ENCODE results near the gene GAPVD1.

GAPVD1 gene

DNA sequence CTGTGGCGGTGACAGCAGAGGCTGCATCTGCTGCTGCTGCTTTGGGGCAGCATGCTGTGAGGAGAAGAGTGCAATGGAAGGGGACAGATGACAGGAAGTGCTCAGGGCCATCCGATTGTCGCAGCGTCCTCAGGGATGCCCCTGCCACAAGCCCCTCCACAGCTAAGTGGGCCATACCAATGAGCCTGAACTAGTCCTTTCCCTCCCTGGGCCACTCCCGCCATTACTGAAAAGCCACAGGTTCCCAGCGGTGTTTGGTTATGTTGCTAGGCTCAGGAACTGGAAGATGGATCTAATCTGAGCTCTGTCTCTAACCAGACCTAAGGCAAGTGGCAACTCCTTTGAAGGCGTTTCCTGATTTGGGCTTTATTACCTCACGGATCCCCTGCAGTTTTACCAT, 109.2 kb downstream of the GAPVD1 start:
- TF ChIP-seq FOXP2 (optimal IDR thresholded peaks at IDR 0.05; ENCODE audit: borderline replicate concordance, extremely low read depth, extremely low read length, insufficient read depth) (no peak), TAF1 (IDR thresholded peaks at IDR 0.05; ENCODE audit: borderline replicate concordance, insufficient read depth, low read length) (no peak), POLR2AphosphoS5 (IDR thresholded peaks at IDR 0.05; ENCODE audit: low read depth, low read length) (no peak), SIN3A (IDR thresholded peaks at IDR 0.05; ENCODE audit: borderline replicate concordance, insufficient read depth, low read length) (no peak)
- TF ChIP-seq, protein P1, sequence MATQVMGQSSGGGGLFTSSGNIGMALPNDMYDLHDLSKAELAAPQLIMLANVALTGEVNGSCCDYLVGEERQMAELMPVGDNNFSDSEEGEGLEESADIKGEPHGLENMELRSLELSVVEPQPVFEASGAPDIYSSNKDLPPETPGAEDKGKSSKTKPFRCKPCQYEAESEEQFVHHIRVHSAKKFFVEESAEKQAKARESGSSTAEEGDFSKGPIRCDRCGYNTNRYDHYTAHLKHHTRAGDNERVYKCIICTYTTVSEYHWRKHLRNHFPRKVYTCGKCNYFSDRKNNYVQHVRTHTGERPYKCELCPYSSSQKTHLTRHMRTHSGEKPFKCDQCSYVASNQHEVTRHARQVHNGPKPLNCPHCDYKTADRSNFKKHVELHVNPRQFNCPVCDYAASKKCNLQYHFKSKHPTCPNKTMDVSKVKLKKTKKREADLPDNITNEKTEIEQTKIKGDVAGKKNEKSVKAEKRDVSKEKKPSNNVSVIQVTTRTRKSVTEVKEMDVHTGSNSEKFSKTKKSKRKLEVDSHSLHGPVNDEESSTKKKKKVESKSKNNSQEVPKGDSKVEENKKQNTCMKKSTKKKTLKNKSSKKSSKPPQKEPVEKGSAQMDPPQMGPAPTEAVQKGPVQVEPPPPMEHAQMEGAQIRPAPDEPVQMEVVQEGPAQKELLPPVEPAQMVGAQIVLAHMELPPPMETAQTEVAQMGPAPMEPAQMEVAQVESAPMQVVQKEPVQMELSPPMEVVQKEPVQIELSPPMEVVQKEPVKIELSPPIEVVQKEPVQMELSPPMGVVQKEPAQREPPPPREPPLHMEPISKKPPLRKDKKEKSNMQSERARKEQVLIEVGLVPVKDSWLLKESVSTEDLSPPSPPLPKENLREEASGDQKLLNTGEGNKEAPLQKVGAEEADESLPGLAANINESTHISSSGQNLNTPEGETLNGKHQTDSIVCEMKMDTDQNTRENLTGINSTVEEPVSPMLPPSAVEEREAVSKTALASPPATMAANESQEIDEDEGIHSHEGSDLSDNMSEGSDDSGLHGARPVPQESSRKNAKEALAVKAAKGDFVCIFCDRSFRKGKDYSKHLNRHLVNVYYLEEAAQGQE (IDR thresholded peaks at IDR 0.05; ENCODE audit: insufficient read depth in 1 of 2, low read depth in 2 of 2, low read length in 2 of 2), result no peak

DNA sequence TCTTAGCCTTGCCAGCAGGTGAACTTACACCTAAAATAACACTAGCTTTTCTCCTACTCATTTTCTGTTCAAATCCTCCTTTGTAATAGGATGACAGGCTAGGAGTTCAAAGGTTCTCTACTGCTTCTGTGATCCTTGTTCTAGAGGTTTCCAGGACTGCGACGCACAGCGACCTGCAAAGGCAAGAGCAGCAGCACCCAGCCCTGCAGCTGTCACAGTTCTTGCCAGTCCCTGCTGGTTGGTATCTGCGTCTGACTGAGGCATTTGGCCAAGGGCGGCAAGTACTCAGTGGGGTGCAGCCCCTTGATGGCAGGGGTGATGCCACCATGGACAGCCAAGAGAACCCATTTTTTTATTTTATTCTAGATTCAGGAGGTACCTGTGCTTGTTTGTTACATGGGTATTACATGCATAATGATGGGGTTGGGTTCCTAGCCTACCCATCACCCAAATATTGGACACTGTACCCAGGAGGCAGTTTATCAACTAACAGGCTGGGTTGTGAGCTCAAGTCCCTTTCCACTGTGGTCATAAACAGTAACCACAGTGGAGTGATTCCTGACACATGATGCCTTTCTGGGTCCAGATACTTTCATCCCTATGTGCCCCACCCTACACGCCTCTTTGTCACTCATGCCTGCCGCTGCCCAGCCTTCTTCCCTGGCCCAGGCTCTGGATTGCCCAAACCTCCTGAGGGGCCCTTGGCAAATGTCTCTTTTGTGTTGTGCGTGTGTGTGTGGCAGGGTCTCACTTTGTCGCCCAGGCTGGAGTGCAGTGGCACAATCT, 111.0 kb downstream of the GAPVD1 start:
- no peak for TF ChIP-seq TAF1 (IDR thresholded peaks at IDR 0.05; ENCODE audit: borderline replicate concordance, insufficient read depth, low read length)
- TF ChIP-seq POLR2AphosphoS5 (IDR thresholded peaks at IDR 0.05; ENCODE audit: low read depth, low read length), result no peak
- no peak for TF ChIP-seq SIN3A (IDR thresholded peaks at IDR 0.05; ENCODE audit: borderline replicate concordance, insufficient read depth, low read length)
- TF ChIP-seq, protein P1 (IDR thresholded peaks at IDR 0.05; ENCODE audit: insufficient read depth in 1 of 2, low read depth in 2 of 2, low read length in 2 of 2), result no peak
- no peak for TF ChIP-seq FOXP2 (optimal IDR thresholded peaks at IDR 0.05; ENCODE audit: borderline replicate concordance, extremely low read depth, extremely low read length, insufficient read depth)

DNA sequence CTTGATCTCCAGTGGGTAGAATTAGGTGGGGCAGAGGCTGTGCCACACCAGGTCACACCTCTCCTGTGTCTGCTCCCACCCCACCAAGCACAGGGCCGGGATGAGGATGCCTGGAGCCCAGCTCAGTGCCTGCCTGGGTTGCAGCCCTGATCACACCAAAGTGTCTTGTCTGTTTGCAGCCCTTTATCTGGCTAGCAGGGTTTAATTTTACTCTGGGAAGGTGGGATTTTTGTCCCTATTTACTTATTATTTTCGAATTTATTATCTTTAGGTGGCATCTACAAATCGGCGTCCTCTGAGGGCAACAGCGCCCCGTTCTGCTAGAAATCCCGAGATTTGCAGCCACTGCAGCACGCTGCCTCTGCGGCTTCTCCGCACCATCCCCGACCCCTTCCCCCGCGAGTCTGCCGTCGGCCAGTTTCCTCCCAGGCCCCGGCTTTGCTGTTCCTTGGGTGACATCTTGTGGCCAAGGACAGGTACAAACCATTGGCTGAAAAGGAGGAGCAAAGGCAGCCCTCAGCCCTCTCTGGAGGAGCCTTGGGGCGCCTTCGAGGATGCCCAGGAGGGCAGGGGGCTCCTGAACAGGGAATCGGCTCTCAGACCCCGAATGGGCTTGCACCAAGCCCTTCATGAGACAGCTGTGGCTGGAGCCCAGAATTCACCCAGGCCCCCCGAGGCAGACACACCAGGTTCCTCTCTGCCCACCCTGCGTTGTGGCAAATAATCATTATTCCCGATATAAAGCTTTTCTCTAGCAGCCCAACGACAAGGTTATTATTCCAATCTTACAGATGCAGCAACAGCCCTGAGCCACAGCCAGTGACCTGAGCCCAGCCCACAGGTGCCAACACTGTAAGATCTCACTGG, 113.0 kb downstream of the GAPVD1 start:
- TF ChIP-seq POLR2AphosphoS5 (IDR thresholded peaks at IDR 0.05; ENCODE audit: low read depth, low read length) (no peak), TAF1 (IDR thresholded peaks at IDR 0.05; ENCODE audit: borderline replicate concordance, insufficient read depth, low read length) (no peak), SIN3A (IDR thresholded peaks at IDR 0.05; ENCODE audit: borderline replicate concordance, insufficient read depth, low read length) (no peak)
- TF ChIP-seq, protein P1 (IDR thresholded peaks at IDR 0.05; ENCODE audit: insufficient read depth in 1 of 2, low read depth in 2 of 2, low read length in 2 of 2), result no peak

DNA sequence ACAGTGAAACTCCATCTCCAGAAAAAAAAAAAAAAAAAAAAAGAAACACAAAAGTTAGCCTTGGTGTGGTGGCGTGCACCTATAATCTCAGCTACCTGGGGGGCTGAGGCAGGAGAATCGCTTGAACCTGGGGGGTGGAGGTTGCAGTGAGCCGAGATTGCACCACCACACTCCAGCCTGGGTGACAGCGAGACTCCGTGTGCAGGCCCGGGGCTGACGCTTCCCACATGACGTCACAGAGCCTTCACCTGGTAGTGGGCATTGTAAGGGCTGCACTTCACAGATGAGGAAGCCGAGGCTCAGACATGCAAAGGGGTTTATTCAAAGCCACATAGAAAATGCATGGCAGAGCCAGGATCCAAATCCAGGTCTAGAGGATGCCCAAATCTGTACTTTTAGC, 114.2 kb downstream of the GAPVD1 start:
- no peak for TF ChIP-seq FOXP2 (optimal IDR thresholded peaks at IDR 0.05; ENCODE audit: borderline replicate concordance, extremely low read depth, extremely low read length, insufficient read depth)
- TF ChIP-seq POLR2AphosphoS5 (IDR thresholded peaks at IDR 0.05; ENCODE audit: low read depth, low read length), result no peak
- no peak for TF ChIP-seq TAF1 (IDR thresholded peaks at IDR 0.05; ENCODE audit: borderline replicate concordance, insufficient read depth, low read length)
- TF ChIP-seq SIN3A (IDR thresholded peaks at IDR 0.05; ENCODE audit: borderline replicate concordance, insufficient read depth, low read length), result no peak
